ENCODE data around the gene PNPLA2.

PNPLA2 gene

DNA sequence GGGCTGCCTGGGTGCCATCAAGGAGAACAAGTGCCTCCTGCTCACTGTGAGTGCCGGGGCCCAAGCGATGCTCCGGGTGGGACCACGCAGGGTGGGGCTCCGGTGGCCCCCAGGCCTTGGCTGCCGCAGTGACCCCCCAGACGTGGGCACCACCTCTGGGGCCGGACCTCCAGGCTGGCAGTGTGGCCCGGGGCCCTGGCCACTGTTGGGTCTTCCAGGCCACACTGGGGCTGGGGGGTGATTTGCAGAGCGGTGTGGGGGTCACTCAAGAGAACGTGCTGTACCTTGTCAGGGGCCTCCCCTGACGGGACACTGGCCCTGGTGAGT, 43.9 kb downstream of the PNPLA2 start:
- DNase-seq: no peak

DNA sequence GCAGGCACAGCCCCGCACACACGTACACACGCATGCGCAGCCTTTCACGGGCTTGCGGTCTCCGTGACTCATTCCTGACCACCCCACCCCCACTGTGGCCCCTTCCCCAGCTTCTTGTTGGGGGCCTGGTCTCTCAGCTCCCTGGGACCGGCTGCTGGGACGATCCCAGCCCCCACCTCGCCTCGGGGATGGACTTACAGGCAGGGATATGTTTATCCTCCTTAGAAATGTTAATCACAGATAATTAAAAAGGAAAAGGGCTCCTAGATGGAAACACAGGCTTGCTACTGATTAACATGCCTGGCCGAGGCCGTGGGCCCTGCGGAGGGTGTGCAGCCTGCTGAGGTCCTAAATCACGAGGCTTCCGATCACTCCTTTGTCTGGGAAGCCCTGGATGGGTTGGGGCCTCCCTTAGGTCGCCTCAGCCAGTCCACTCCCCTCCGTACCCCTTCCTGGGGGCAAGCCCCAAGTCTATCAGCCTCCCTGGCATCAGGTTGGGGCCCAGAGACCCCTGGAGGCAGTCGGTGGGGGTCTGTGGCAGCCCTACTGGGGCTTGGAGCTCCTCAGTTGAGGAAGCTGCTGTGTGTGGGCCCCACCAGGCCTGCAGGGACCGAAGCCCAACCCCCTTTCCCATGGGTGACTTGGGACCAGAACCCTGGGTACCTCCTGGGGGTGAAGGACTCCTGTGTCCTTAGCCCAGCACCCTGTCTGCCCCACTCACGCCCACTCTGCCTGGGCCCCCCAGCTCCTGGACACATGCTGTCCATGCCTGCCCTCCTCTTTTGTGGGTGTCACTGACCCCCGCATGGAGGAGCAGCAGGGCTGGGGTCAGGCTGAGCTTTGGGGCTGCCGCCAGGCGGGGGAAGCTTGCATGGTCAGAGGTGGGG, 44.6 kb downstream of the PNPLA2 start:
- no peak for DNase-seq

DNA sequence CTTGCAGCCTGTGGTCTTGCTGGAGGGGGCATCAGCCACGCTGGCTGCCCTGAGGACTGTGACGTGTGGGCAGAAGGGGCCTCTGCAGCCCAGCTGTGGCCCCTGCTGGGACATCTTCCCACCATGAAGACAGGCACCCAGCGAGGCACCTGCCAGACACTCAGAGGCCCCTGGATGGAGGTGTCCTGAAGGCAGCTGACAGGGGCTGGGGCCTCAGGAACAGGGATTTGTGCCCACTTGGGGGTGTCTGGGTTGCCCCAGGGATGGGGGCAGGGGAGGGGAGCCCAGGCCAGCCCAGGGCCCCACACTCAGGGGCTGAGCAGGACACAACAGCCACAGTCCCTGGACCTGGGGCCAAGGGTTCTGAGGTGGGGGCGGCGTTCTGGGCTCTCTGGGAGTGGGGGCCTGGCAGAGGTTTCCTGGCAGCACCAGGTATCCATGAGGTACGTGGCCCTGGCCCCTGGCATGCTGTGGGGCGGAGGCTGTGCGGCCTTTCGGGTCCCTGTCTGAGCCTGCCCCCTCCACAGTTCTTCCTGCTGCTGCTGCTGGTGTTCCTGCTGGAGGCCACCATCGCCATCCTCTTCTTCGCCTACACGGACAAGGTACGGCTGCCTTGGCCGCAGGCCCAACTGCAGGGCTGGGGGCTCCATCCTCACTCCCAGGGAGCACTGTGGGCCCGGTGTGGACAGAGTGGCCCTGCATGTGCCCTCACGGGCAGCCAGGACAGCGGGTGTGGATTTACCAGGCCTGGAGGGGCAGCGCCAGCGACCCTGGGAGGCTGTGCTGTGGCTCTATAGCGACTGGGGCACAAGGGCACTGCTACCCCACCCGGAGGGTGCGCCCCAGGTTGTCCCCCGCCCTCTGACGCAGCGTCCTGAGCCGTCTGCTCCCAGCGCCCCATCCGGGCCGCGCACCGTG, 45.5 kb downstream of the PNPLA2 start:
- no peak for DNase-seq

DNA sequence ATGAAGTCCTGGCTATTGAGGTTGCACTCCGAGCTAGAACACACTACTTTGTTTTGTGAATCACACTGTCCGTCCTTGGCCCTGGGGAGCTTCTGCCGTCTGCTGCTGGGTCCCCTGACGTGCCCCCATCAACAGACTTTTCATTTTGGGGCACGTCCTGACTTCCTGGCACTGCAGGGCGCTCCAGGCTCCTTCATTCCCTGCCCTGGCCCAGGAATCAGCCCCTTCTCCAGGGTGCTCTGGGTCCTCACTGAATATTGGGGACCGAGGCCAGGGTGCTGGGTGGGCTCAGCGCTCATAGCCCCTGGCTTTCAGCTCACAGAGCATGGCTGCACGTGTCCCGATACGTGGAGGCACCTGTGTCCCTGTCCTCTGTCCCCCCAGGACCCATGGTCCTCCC, 46.2 kb downstream of the PNPLA2 start:
- no peak for DNase-seq

DNA sequence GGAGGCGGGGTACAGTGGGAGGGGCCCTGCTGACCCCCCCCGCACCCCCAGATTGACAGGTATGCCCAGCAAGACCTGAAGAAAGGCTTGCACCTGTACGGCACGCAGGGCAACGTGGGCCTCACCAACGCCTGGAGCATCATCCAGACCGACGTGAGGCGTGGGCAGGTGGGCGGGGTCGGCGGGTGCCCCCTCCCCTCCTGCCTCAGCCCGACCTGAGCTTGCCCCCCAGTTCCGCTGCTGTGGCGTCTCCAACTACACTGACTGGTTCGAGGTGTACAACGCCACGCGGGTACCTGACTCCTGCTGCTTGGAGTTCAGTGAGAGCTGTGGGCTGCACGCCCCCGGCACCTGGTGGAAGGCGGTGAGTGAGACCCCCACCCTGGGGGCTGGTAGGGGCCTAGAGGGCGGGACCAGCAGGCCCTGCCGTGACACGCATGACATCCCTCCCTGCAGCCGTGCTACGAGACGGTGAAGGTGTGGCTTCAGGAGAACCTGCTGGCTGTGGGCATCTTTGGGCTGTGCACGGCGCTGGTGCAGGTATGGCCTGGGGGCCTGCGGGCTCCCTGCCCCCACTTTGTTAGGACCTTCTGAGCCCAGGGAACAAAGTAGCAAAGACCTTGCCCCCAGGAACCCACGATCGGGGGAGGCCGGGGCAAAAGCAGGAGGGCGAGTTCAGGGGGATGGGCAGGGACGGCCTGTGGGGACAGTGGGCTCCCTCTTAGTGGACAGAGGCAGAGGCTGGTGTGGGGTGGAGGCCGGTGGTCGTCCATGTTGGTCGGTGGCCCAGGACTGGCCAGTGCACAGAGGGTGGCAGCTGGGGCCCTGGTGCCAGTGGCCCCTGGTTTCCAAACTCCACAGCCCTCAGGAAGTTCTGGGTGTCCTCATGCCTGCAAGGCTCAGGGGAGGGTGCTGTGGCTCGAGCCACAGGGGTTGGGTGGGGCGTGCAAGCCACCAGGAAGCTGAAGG, 47.0 kb downstream of the PNPLA2 start:
- DNase-seq: no peak

DNA sequence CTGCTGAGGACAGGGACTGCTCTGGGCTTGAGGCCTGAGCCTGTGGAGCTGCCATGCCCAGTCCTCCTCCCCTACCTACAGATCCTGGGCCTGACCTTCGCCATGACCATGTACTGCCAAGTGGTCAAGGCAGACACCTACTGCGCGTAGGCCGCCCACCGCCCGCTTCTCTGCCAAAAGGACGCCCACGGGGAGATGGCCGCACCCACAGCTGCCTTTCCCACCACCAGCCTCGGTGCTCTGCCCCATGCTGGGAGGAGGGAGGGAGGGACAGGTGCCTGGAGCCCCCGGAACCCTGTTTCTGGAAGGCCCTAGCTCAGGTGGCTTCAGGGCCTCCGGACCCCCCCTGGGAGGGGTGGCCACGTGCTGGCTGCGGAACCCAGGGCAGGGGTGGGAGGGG, 47.8 kb downstream of the PNPLA2 start:
- no peak for DNase-seq

- no peak for DNase-seq
Measured at GRCh38 chr11:867856-868358, 49.2 kb downstream of the PNPLA2 start.

DNA sequence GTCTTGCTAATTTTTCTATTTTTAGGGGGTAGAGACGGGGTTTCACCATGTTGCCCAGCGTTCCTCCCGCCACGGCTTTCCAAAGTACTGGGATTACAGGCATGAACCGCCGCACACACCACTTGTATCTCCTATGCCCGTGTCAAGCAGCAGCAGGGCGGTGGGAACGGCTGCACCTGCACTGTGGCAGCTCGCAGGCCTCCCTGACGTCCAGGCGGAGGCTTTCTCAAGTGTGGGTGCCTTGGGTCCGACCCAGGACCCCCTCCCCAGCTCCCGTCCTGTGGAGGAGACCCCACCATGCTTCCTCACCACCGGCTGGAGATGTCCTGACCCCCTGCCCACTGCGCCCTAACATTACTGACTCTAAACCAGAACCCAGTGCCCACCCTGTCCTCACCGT, 49.7 kb downstream of the PNPLA2 start:
- no peak for DNase-seq

GRCh38 chr11:868802-869201, 50.1 kb downstream of the PNPLA2 start:
- DNase-seq: no peak

GRCh38 chr11:869399-870126, 50.8 kb downstream of the PNPLA2 start:
- no peak for DNase-seq

- no peak for DNase-seq
Measured at GRCh38 chr11:870127-870413, 51.4 kb downstream of the PNPLA2 start.

- no peak for DNase-seq
Measured at GRCh38 chr11:870418-870817, 51.7 kb downstream of the PNPLA2 start.

DNA sequence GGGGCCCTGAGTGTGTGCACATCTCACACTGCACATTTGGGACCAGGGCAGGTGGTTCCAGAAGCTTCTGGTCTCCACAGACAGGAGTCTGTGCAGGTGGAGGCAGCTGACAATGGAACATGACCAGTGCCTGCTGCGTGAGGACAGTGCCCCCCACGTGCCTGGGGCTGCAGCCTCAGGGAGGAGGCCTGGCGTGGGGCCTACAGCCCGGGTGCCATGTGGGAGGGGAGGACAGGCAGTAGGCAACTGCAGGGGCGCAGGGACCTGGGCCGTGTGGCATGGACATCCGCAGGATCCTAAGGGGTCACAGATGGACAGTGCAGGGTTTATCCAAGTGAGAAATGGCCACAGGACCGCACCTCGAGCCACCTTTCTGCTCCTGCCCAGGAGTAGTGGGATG, 52.8 kb downstream of the PNPLA2 start:
- no peak for DNase-seq

DNA sequence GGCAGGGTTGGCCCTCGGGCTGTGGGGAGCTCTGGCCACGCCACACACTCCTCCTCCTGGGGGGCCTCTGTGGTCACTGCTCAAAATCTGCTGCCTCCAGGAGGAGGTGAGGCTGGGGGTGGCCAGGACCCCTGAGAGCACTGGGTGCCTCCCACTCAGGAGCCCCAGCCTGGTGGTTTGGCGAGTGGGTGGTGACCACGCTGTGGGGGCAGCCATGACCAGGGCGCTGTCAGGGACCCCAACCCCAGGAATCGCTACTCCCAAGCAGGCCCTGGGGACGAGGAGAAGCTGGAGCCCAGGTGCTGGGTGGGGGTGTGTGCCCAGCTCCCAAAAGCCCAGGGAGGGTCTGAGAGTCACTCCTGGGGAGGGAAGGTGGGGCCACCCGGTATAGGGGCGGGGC, 54.1 kb downstream of the PNPLA2 start:
- no peak for DNase-seq

DNA sequence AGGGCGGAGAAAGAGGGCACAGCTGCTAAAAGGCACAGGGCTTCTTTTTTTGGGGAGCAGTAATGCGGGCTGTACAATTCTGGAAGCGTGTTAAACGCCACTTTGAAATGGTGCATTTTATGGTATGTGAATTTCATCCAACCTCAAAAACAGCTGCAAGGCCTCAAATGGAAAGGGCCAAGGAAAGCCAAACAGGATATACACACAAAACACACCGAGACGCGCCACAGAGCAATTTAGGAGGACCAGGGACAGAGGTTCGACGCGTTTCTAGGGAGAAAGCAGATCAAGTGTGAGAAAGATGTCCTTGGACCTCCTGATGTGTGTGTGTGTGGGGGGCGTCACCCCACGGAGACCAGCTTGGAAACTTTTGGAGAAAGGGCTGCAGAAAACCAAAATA, 55.0 kb downstream of the PNPLA2 start:
- no peak for DNase-seq
